ENCODE measurements around the gene RGS5.

RGS5 gene

GRCh38 chr1:163104385-163105099 lies 98.2 kb downstream of the RGS5 start:
- no peak for DNase-seq
- H3K27me3 ChIP-seq (replicated peaks; ENCODE audit: insufficient read depth, low read length) = no peaks in the 10 kb centered on the region
- no peaks in the 10 kb centered on the region for H3K79me2 ChIP-seq (ENCODE audit: low read length)
- TF ChIP-seq EZH2 (optimal IDR thresholded peaks at IDR 0.05; ENCODE audit: low read depth, low read length) (no peak), CTCF (IDR thresholded peaks at IDR 0.05; ENCODE audit: low read length) (no peak), EZH2phosphoT487 (IDR thresholded peaks at IDR 0.05; ENCODE audit: low read length) (no peak)
- H2AFZ ChIP-seq (ENCODE audit: low read length) = no peak overlapping the region
- no peaks in the 10 kb centered on the region for H3K36me3 ChIP-seq (replicated peaks; ENCODE audit: insufficient read depth, low read length)
- H3F3A ChIP-seq (ENCODE audit: insufficient read depth, low read length) = no peaks in the 10 kb centered on the region
- H3K4me3 ChIP-seq (ENCODE audit: low read length) = no peak overlapping the region
- H3K4me2 ChIP-seq (ENCODE audit: low read depth, low read length) = no peak overlapping the region
- no peak overlapping the region for H3K9ac ChIP-seq (ENCODE audit: low read length)
- H3K9me3 ChIP-seq (replicated peaks; ENCODE audit: insufficient read depth, low read length) = no peaks in the 10 kb centered on the region
- H3K27ac ChIP-seq (ENCODE audit: low read length) = no peak overlapping the region
- no peaks in the 10 kb centered on the region for H3K4me1 ChIP-seq (ENCODE audit: low read length)
- H4K20me1 ChIP-seq (ENCODE audit: insufficient read depth, low read length) = no peaks in the 10 kb centered on the region
- H3K9me2 ChIP-seq (replicated peaks; ENCODE audit: insufficient read depth, low read length) = no peaks in the 10 kb centered on the region

GRCh38 chr1:163102590-163102989 lies 100.1 kb downstream of the RGS5 start:
- no peaks in the 10 kb centered on the region for H4K20me1 ChIP-seq (ENCODE audit: insufficient read depth, low read length)
- no peaks in the 10 kb centered on the region for H3K36me3 ChIP-seq (replicated peaks; ENCODE audit: insufficient read depth, low read length)
- no peaks in the 10 kb centered on the region for H3K79me2 ChIP-seq (ENCODE audit: low read length)
- H3K9ac ChIP-seq (ENCODE audit: low read length) = no peak overlapping the region
- H3F3A ChIP-seq (ENCODE audit: insufficient read depth, low read length) = no peaks in the 10 kb centered on the region
- H3K4me2 ChIP-seq (ENCODE audit: low read depth, low read length) = no peak overlapping the region
- DNase-seq = no peak
- H3K4me1 ChIP-seq (ENCODE audit: low read length) = no peaks in the 10 kb centered on the region
- H3K27ac ChIP-seq (ENCODE audit: low read length) = no peak overlapping the region
- no peaks in the 10 kb centered on the region for H3K27me3 ChIP-seq (replicated peaks; ENCODE audit: insufficient read depth, low read length)
- H2AFZ ChIP-seq (ENCODE audit: low read length) = no peak overlapping the region
- H3K9me3 ChIP-seq (replicated peaks; ENCODE audit: insufficient read depth, low read length) = no peaks in the 10 kb centered on the region
- TF ChIP-seq EZH2phosphoT487 (IDR thresholded peaks at IDR 0.05; ENCODE audit: low read length) = no peak
- no peak overlapping the region for H3K4me3 ChIP-seq (ENCODE audit: low read length)
- no peaks in the 10 kb centered on the region for H3K9me2 ChIP-seq (replicated peaks; ENCODE audit: insufficient read depth, low read length)

- no peak overlapping the region for H3K27ac ChIP-seq (ENCODE audit: low read length)
- peaks cover 3% of the 10 kb centered on the region; the same call in 1 of the 2 replicates for H3K4me1 ChIP-seq (ENCODE audit: low read length)
- no peaks in the 10 kb centered on the region for H3K79me2 ChIP-seq (ENCODE audit: low read length)
- H3K27me3 ChIP-seq (replicated peaks; ENCODE audit: insufficient read depth, low read length) = no peaks in the 10 kb centered on the region
- H3F3A ChIP-seq (ENCODE audit: insufficient read depth, low read length) = no peaks in the 10 kb centered on the region
- no peaks in the 10 kb centered on the region for H3K9me3 ChIP-seq (replicated peaks; ENCODE audit: insufficient read depth, low read length)
- DNase-seq = no peak
- H3K4me3 ChIP-seq (ENCODE audit: low read length) = no peak overlapping the region
- no peak overlapping the region for H3K9ac ChIP-seq (ENCODE audit: low read length)
- no peak overlapping the region for H3K4me2 ChIP-seq (ENCODE audit: low read depth, low read length)
- H2AFZ ChIP-seq (ENCODE audit: low read length) = no peak overlapping the region
- H3K9me2 ChIP-seq (replicated peaks; ENCODE audit: insufficient read depth, low read length) = no peaks in the 10 kb centered on the region
- TF ChIP-seq CTCF (IDR thresholded peaks at IDR 0.05; ENCODE audit: low read length) (no peak), EZH2 (optimal IDR thresholded peaks at IDR 0.05; ENCODE audit: low read depth, low read length) (no peak), EZH2phosphoT487 (IDR thresholded peaks at IDR 0.05; ENCODE audit: low read length) (no peak)
- no peaks in the 10 kb centered on the region for H3K36me3 ChIP-seq (replicated peaks; ENCODE audit: insufficient read depth, low read length)
- H4K20me1 ChIP-seq (ENCODE audit: insufficient read depth, low read length) = no peaks in the 10 kb centered on the region
Observed at GRCh38 chr1:163095213-163095612, 107.5 kb downstream of the RGS5 start.

- H3K27me3 ChIP-seq (replicated peaks; ENCODE audit: insufficient read depth, low read length) = no peaks in the 10 kb centered on the region
Observed at GRCh38 chr1:163094589-163094988, 108.1 kb downstream of the RGS5 start.

More at GRCh38 chr1:163094589-163094988, 108.1 kb downstream of the RGS5 start:
- Histone ChIP-seq H3K4me1 (ENCODE audit: low read length) (peaks cover 3% of the 10 kb centered on the region; the same call in 1 of the 2 replicates), H3K4me3 (ENCODE audit: low read length) (no peak overlapping the region), H3F3A (ENCODE audit: insufficient read depth, low read length) (no peaks in the 10 kb centered on the region), H4K20me1 (ENCODE audit: insufficient read depth, low read length) (no peaks in the 10 kb centered on the region), H3K27ac (ENCODE audit: low read length) (no peak overlapping the region), H2AFZ (ENCODE audit: low read length) (no peak overlapping the region), H3K9me3 (replicated peaks; ENCODE audit: insufficient read depth, low read length) (no peaks in the 10 kb centered on the region), H3K36me3 (replicated peaks; ENCODE audit: insufficient read depth, low read length) (no peaks in the 10 kb centered on the region), H3K9me2 (replicated peaks; ENCODE audit: insufficient read depth, low read length) (no peaks in the 10 kb centered on the region), H3K79me2 (ENCODE audit: low read length) (no peaks in the 10 kb centered on the region), H3K9ac (ENCODE audit: low read length) (no peak overlapping the region), H3K4me2 (ENCODE audit: low read depth, low read length) (no peak overlapping the region)
- peak; percentile 40 for DNase-seq
- no peak for TF ChIP-seq EZH2phosphoT487 (IDR thresholded peaks at IDR 0.05; ENCODE audit: low read length)
- no peak for TF ChIP-seq CTCF (IDR thresholded peaks at IDR 0.05; ENCODE audit: low read length)
- TF ChIP-seq EZH2 (optimal IDR thresholded peaks at IDR 0.05; ENCODE audit: low read depth, low read length) = no peak
